GM19328 (cell line): ENCODE measurements around the gene SENP5.

ENCODE experiments used
- ATAC-seq: cut with Tn5 transposase; IDR thresholded peaks from one replicate; pipeline ENCODE4 v1.9.1; 2021; ENCODE audit warnings: mild to moderate bottlenecking, moderate library complexity; ENCODE audit not compliant: unreplicated experiment

The SENP5 gene

GRCh38 chr3:196966526-196967401, 99.0 kb downstream of the SENP5 start:
- ATAC-seq = no peak

DNA sequence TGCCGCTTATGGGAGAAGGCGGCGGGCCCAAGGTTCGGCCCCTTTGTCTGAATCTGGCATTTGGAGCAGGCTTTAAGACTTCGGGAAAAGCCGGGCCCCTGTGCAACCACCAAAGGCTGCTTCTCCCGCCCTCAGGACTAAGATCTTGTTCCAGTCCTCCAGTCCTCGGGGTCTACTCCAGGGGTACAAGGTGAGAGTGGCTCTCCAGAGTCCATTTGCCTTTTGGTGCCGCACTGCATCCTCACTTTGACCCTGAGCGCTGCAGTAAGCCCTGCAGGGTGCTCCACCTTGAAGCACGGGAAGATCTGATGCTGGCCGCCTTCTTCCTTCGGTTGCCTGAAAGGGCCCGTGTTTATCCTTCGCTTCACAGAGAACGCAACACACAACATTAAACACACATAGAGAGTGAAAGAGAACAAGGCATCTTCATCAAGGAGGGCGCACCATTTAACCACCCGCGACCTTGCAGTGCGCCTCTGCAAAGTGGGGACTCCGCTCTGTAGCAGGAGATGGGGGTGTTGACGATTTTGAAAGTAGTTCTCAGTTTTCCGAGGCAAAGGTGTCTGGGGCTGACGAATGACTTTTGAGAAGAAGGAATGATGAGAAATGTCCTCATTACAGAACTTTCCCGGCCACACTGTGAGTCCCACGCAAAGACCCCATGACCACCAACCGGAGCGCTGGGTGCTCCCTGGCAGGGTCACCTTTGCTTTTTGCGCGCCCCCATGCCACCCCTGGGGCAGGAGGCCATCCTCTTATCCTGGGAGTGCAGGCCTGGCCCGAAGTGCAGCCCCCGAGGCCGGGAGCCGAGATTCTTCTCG, 99.9 kb downstream of the SENP5 start:
- no peak for ATAC-seq

GRCh38 chr3:196968233-196969133, 100.8 kb downstream of the SENP5 start, which contains the start of gene PIGZ:
PIGZ (minus strand) TSS chr3:196968833; CDS start chr3:196952031, 16,802 bp downstream.
- ATAC-seq = peak; percentile 58

GRCh38 chr3:196969134-196969659, 101.5 kb downstream of the SENP5 start:
- peak; percentile 37 for ATAC-seq

- peak; percentile 49 for ATAC-seq
Measured at GRCh38 chr3:196969660-196970546, 102.2 kb downstream of the SENP5 start.

GRCh38 chr3:196970547-196971093, 102.9 kb downstream of the SENP5 start:
- no peak for ATAC-seq

DNA sequence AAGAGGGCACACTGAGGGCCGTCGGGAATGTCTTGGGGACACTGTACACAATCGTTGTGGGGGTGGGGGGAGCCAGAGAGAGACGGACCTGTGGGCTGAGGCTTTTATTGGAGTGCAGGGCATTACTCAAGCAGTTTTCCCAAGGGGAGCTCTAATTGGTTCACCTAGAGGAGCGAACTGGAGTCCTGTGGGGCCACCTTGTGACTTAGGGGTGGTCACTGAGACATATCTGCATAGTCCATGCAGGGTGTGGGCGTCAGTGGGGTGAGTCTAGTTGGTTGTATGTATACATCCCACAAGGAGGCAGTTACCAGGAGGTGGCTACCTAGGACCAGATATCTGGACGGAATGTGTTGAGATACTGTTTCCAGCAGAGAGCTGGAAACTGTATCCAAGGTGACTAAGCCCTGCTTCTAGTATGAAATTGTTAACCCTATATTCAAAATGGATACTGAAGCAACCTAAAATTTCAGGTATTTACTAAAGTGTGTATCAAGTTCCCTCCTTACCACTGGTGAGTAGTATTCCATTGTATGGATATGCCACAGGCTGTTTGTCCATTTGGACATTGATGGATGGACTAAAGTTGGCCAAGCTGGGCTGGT, 103.5 kb downstream of the SENP5 start:
- ATAC-seq = no peak

DNA sequence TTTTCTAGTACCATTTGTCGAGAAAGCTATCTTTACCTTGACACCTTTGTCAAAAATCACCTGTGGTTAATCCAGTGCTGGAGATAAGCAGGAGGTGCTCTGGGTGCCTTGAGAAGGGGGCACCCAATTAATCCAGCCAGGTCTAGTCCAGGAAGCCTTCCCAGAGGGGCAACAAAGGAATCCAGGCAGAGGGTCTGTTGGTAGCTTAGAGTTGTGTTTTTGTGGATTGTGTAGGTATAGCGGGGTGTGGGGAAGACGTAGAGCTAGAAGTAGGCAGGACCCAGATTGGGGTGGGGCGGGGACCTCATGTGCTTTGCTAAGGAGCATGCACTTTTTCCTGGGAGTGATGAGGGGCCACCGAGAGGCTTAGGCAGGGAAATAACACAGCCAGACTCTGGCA, 106.9 kb downstream of the SENP5 start:
- ATAC-seq = no peak

DNA sequence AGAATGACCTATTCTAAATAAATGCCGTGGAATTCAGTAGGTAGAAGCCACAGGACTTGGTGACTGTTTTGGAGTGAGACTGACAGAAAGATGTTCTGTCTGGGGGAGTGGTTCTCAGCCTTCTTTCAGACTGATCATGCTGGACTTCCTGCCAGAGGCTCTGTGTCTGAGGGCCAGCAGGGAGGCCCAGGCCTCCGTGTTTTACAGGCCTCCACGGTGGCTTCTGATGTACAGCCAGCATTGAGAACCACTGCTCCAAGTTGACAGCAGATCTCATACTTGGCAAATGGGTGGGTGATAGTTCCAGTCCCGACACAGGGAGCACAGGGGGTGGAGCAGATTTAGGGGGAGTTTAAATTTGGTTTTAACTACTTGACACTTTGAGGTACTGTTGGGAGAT, 107.6 kb downstream of the SENP5 start:
- ATAC-seq = no peak

DNA sequence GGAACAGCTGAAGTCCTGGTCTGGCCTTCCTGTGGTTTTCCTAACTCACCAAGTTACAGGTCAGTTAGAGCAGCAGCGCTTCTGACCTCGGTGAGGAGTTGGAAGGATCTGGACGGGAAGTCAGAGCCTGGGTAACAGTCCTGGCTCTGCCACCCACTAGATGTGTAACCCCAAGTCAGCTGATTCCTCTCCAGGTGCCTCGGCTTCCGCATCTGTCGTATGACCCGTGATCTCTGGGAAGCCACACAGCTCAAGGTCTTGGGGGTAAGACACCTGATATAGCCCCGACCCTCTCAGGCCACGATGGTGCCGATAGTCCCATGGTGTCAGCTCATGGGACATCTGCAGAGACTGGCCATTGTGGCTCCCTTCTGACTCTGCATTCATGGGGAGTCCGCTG, 109.2 kb downstream of the SENP5 start:
- no peak for ATAC-seq

DNA sequence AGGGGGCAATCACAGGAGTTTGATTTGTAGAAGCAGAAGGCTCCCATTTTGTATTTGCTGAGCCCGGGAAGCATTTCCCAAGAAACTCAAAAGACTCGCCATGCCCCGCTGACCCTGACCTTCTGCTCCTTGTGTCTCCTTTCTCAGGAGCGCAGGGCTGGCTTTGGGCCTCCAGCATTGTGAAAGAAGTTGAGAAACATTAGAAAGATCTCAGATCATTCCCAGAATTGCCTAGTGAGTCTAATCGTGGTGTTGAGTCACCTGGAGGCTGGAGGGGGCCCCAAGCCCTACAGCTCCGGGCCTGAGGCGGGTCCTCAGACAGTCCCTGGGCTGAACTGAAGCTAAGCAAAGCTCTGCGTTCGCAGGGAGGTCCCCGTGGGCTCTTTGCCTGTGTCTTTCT, 111.8 kb downstream of the SENP5 start:
- no peak for ATAC-seq

- ATAC-seq = no peak
Measured at GRCh38 chr3:196981657-196982056, 113.9 kb downstream of the SENP5 start.

DNA sequence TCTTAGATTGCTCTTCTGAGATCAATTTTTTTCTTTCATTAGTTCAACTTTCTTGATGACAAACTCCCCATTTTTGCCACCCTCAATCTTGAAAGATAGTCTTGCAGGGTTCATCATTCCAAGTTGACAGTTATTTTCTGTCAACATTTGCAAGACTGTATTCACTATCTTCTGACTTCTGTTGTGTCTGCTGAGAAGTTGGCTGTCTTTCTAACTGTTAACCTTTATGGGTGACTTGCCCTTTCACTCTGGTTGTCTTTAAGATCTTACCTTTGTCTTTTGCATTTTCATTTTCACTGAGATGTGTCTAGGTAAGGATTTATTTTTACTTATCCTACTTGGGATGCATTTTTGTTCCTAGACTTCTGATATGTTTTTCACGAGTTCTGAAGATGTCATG, 115.5 kb downstream of the SENP5 start:
- ATAC-seq = no peak
